ENCODE data around the gene BAK1.

Gene BAK1

DNA sequence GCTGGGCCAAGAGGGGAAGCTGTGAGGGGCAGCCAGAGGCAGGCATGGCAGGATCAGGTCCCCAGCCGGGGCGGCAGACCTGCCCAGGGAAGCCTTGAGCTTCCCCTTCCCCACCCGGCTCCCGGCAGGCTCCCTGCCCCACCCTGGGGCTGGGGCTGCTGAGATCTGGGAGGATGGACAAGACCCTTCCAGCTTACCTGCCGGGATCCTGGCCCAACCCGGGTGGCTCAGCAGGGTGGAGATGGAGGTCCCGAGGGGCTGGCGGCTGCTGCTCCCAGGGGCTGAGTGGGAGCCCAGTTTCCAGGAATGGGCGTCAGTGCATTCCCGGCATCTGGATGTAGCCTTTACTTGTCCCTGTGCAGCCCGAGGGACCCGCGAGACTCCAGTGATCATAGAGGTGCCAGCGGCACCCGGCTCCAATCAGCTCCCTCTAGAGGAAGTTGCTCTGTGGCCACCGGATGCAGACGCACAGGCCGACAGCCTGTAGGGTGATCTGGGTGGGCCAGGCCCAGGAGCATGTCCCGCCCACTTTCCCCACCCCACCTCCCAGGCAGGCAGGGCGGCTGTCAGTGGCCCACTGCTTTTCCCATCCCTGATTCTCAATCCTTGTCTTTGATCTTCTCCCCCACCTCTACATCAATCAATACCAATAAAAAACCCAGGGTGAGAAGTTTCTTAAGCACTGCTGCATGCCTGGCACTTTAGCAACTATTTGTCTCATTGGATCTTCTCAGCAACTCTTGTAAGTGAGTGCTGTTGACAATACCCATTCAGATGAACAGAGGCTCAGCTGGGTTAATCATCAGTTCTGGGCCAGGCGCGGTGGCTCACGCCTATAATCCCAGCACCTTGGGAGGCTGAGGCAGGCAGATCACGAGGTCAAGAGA lies at the start of gene BAK1:
BAK1 (minus strand) TSS at position 449 of the 887 bp plus-strand sequence. CDS start 2,672 bp downstream, outside the sequence.
- Histone ChIP-seq H3K27me3 (replicated peaks) (no peaks in the 10 kb centered on the region), H3K27ac (peak within 1 kb of the TSS; percentile 70), H3K4me3 (ENCODE audit: low read depth, low read length) (peak within 1 kb of the TSS; percentile 85), H3K36me3 (replicated peaks) (peaks cover 22% of the 10 kb centered on the region)
- TF ChIP-seq CTCF (IDR thresholded peaks at IDR 0.05; ENCODE audit: low read depth, low read length, missing control alignments): peak; percentile 68
- peak; percentile 89 for DNase-seq
- in situ Hi-C loops (cut with HindIII; ENCODE audit: low pct_ligation_motif_present, low sequenced_read_pairs): no loop called here

DNA sequence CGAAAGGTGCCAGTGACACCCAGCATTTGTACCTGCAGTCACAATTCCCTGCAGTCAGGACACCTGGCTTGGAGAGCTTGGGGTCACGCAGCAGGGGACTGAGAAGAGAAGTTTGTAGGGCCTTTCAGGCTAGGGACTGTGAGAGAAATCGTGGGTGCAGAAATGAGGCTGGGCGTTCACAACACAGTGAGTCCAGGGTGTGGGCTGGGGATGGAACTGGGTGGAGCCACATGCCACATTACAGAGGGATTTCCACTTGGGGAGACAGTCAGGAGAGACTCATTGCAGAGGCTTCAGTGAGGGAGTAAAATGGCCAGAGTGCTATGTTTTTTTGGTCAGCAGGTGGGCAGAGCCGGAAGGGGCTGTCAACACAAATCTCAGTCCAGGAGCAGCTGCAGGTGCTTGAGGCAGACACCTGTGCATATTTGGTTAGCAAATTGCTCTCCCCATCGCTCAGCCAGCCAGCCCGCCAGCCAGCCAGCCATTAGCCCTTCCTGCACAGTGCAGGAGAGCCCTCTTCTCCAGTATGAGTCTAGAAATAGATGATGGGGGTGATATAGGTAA lies 48.4 kb upstream of the BAK1 start:
- no peaks in the 10 kb centered on the region for H3K36me3 ChIP-seq (replicated peaks)
- H3K4me3 ChIP-seq (ENCODE audit: low read depth, low read length): no peak overlapping the region
- no peak for DNase-seq
- H3K27ac ChIP-seq: no peak overlapping the region
- in situ Hi-C loops (cut with HindIII; ENCODE audit: low pct_ligation_motif_present, low sequenced_read_pairs): no loop called here
- H3K27me3 ChIP-seq (replicated peaks): no peaks in the 10 kb centered on the region
- TF ChIP-seq CTCF (IDR thresholded peaks at IDR 0.05; ENCODE audit: low read depth, low read length, missing control alignments): no peak

DNA sequence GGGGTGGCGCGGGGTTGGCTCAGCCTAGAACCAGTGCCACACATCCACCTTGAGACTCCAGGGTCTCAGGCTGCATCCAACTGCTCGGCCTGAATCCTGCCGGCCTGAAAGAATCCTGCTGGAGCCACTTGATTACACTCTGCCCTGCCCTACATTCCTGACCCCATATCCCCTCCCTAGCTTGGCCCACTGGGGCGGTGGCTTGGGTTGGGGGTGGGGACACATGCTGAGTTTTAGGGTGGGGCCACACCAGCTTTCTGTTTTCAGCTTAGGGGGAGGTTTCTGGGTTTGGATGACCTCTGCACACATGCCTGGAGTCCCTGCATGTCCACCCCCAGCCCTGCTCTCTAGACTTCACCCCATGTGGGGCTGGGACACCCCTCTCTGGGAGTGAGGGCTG lies 47.8 kb upstream of the BAK1 start:
- Histone ChIP-seq H3K4me3 (ENCODE audit: low read depth, low read length) (no peak overlapping the region), H3K27me3 (replicated peaks) (no peaks in the 10 kb centered on the region), H3K36me3 (replicated peaks) (no peaks in the 10 kb centered on the region), H3K27ac (no peak overlapping the region)
- no peak for DNase-seq
- TF ChIP-seq CTCF (IDR thresholded peaks at IDR 0.05; ENCODE audit: low read depth, low read length, missing control alignments): no peak
- in situ Hi-C loops (cut with HindIII; ENCODE audit: low pct_ligation_motif_present, low sequenced_read_pairs): no loop called here

GRCh38 chr6:33624856-33625255 lies 44.8 kb upstream of the BAK1 start:
- no peak for DNase-seq
- in situ Hi-C loops (cut with HindIII; ENCODE audit: low pct_ligation_motif_present, low sequenced_read_pairs): no loop called here
- H3K27ac ChIP-seq: no peak overlapping the region
- no peaks in the 10 kb centered on the region for H3K27me3 ChIP-seq (replicated peaks)
- no peak for TF ChIP-seq CTCF (IDR thresholded peaks at IDR 0.05; ENCODE audit: low read depth, low read length, missing control alignments)
- H3K36me3 ChIP-seq (replicated peaks): no peaks in the 10 kb centered on the region
- H3K4me3 ChIP-seq (ENCODE audit: low read depth, low read length): no peak overlapping the region

DNA sequence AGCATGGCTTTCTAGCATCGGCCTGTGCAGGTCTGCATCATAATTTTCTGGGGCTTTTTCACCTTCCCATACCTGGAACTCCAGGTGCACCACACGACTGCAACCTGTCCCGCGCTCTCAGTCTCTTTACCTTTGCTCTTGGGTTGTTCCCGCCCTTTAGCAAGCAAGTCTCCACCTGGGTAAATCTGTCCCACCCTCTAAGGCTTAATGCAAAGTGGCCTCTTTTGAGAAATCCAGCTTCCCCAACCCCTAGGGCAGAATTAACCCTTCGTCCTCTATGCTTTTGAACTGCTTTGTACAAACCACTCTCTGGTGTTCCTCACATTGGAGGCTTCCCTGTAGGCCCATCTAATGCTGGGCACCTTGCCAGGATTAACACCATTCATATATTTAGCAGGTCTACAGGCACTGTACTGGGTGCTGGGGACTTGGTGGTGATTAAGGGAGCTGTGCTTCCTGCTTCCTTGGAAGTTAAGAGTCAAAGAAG lies 43.9 kb upstream of the BAK1 start:
- Histone ChIP-seq H3K4me3 (ENCODE audit: low read depth, low read length) (no peak overlapping the region), H3K36me3 (replicated peaks) (no peaks in the 10 kb centered on the region), H3K27ac (no peak overlapping the region), H3K27me3 (replicated peaks) (no peaks in the 10 kb centered on the region)
- in situ Hi-C loops (cut with HindIII; ENCODE audit: low pct_ligation_motif_present, low sequenced_read_pairs): no loop called here
- TF ChIP-seq CTCF (IDR thresholded peaks at IDR 0.05; ENCODE audit: low read depth, low read length, missing control alignments): no peak
- no peak for DNase-seq
